ENCODE data around the gene HS3ST5. TPM values are rescaled to one million over a fixed set of nuclear protein-coding genes. Genes with fewer than 3 reads are reported as not detected.

HS3ST5 gene
- total RNA-seq, 1 experiment from 2014 or later, result not detected

DNA sequence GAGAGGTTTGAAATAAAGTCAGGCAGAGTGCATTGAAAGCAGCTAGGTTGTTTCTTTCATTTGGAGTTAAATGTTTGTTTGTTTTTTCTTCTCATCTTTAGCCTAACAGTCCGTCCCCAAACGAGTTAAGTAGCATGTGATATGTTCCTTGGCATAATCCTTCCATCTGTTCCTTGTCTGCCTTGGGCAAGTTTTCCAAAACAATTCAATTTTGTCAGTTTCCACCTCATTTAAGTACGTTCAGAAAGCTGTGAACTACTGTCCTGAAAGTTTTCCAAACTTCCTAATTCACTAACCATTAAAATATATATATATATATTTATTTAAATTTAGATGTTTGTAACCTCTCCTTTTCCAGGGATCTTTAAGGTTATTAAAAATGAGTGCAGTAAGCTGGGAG is 310.1 kb downstream of the HS3ST5 start:
- ChIA-PET RAD21 (ENCODE audit: low non-redundant PET in 1 of 2, low total read pairs in 2 of 2, uncharacterized antibody in 2 of 2, unreplicated experiment in 2 of 2) (no interaction called here), POLR2A (no interaction called here), CTCF (no interaction called here)
- Histone ChIP-seq H3K27ac (ENCODE audit: low read depth, low read length) (no peak overlapping the region), H3K27me3 (ENCODE audit: insufficient read depth, low read length) (no peaks in the 10 kb centered on the region), H3K9me3 (ENCODE audit: control insufficient read depth in 1 of 2, insufficient read depth in 1 of 2, low read depth in 1 of 2, low read length in 2 of 2) (no peaks in the 10 kb centered on the region), H3K4me3 (replicated peaks in 1 of 2; ENCODE audit: low read depth in 1 of 2, low read length in 2 of 2) (no peak overlapping the region), H3K79me2 (ENCODE audit: insufficient read depth, low read length) (no peaks in the 10 kb centered on the region), H3K9ac (ENCODE audit: low read length) (no peak overlapping the region), H3K4me1 (ENCODE audit: control insufficient read depth in 1 of 2, insufficient read depth in 2 of 2, low read length in 2 of 2) (no peaks in the 10 kb centered on the region), H3K4me2 (ENCODE audit: low read length) (no peak overlapping the region), H4K20me1 (ENCODE audit: insufficient read depth) (no peaks in the 10 kb centered on the region), H3K9me2 (ENCODE audit: insufficient read depth) (no peaks in the 10 kb centered on the region), H3K36me3 (ENCODE audit: control insufficient read depth in 1 of 2, insufficient read depth in 2 of 2, low read length in 2 of 2) (no peaks in the 10 kb centered on the region), H2AFZ (ENCODE audit: low read depth, low read length, poor library complexity, severe bottlenecking) (no peak overlapping the region)
- TF ChIP-seq POLR2AphosphoS5 (IDR thresholded peaks at IDR 0.05; ENCODE audit: low read depth, low read length) (no peak), CTCF (IDR thresholded peaks at IDR 0.05 in 2 of 3, conservative IDR thresholded peaks at IDR 0.05 in 1 of 3; ENCODE audit: borderline replicate concordance in 1 of 3, insufficient read depth in 1 of 3, low read depth in 2 of 3, low read length in 2 of 3) (no peak), RAD21 (IDR thresholded peaks at IDR 0.05; ENCODE audit: low read depth) (no peak), CBX3 (IDR thresholded peaks at IDR 0.05; ENCODE audit: low read depth) (no peak), ZFX (IDR thresholded peaks at IDR 0.05) (no peak), SP1 (IDR thresholded peaks at IDR 0.05; ENCODE audit: low read depth) (no peak)
- no peak for DNase-seq (ENCODE audit: low read depth, low spot score)
- no peak for ATAC-seq
- intact Hi-C loops (cut with micrococcal nuclease), result no loop called here
- BruUV-seq (replicated peaks), result no TSS peak

- no peak for ATAC-seq
- no peak for TF ChIP-seq CEBPB (IDR thresholded peaks at IDR 0.05; ENCODE audit: low read depth)
- TF ChIP-seq EZH2phosphoT487 (IDR thresholded peaks at IDR 0.05; ENCODE audit: borderline replicate concordance), result no peak
- TF ChIP-seq TCF7L2 (IDR thresholded peaks at IDR 0.05; ENCODE audit: borderline replicate concordance, extremely low read depth, insufficient read depth, insufficient read length), result no peak
- TF ChIP-seq, protein P1, sequence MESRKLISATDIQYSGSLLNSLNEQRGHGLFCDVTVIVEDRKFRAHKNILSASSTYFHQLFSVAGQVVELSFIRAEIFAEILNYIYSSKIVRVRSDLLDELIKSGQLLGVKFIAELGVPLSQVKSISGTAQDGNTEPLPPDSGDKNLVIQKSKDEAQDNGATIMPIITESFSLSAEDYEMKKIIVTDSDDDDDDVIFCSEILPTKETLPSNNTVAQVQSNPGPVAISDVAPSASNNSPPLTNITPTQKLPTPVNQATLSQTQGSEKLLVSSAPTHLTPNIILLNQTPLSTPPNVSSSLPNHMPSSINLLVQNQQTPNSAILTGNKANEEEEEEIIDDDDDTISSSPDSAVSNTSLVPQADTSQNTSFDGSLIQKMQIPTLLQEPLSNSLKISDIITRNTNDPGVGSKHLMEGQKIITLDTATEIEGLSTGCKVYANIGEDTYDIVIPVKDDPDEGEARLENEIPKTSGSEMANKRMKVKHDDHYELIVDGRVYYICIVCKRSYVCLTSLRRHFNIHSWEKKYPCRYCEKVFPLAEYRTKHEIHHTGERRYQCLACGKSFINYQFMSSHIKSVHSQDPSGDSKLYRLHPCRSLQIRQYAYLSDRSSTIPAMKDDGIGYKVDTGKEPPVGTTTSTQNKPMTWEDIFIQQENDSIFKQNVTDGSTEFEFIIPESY (IDR thresholded peaks at IDR 0.05; ENCODE audit: extremely low read depth, insufficient replicate concordance, low read length), result no peak
- TF ChIP-seq JUND (IDR thresholded peaks at IDR 0.05), result no peak
- TF ChIP-seq POLR2A (IDR thresholded peaks at IDR 0.05; ENCODE audit: borderline replicate concordance, extremely low read depth, insufficient read depth, insufficient read length), result no peak
- no peak for TF ChIP-seq YY1 (IDR thresholded peaks at IDR 0.05; ENCODE audit: extremely low read depth, insufficient replicate concordance, low read depth, low read length)
- TF ChIP-seq, protein P2, sequence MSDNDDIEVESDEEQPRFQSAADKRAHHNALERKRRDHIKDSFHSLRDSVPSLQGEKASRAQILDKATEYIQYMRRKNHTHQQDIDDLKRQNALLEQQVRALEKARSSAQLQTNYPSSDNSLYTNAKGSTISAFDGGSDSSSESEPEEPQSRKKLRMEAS (IDR thresholded peaks at IDR 0.05), result no peak
- no peak for TF ChIP-seq RAD21 (IDR thresholded peaks at IDR 0.05; ENCODE audit: low read depth)
- TF ChIP-seq SRF (IDR thresholded peaks at IDR 0.05; ENCODE audit: low read depth), result no peak
- no peak for TF ChIP-seq ZNF274 (IDR thresholded peaks at IDR 0.05; ENCODE audit: low read depth, low read length)
- no peak for TF ChIP-seq CBX3 (IDR thresholded peaks at IDR 0.05; ENCODE audit: low read depth)
- no peak for TF ChIP-seq ELF1 (IDR thresholded peaks at IDR 0.05; ENCODE audit: borderline replicate concordance, low read depth)
- TF ChIP-seq ZFX (IDR thresholded peaks at IDR 0.05), result no peak
- TF ChIP-seq POLR2AphosphoS5 (IDR thresholded peaks at IDR 0.05; ENCODE audit: low read depth, low read length), result no peak
- no peak for TF ChIP-seq EGR1 (IDR thresholded peaks at IDR 0.05; ENCODE audit: low read depth)
- TF ChIP-seq EZH2 (IDR thresholded peaks at IDR 0.05), result no peak
- no peak for TF ChIP-seq SIN3A (IDR thresholded peaks at IDR 0.05; ENCODE audit: low read depth)
Observed at GRCh38 chr6:114030767-114031166, 312.1 kb downstream of the HS3ST5 start.

More at GRCh38 chr6:114030767-114031166, 312.1 kb downstream of the HS3ST5 start:
- no peaks in the 10 kb centered on the region for H3K9me2 ChIP-seq (ENCODE audit: insufficient read depth)
- no peak overlapping the region for H3K4me3 ChIP-seq (replicated peaks in 1 of 2; ENCODE audit: low read depth in 1 of 2, low read length in 2 of 2)
- no peaks in the 10 kb centered on the region for H3K9me3 ChIP-seq (ENCODE audit: control insufficient read depth in 1 of 2, insufficient read depth in 1 of 2, low read depth in 1 of 2, low read length in 2 of 2)
- no TSS peak for BruUV-seq (replicated peaks)
- H2AFZ ChIP-seq (ENCODE audit: low read depth, low read length, poor library complexity, severe bottlenecking), result no peak overlapping the region
- no peaks in the 10 kb centered on the region for H3K79me2 ChIP-seq (ENCODE audit: insufficient read depth, low read length)
- no peak overlapping the region for H3K27ac ChIP-seq (ENCODE audit: low read depth, low read length)
- POLR2A ChIA-PET, result no interaction called here
- no peak overlapping the region for H3K4me2 ChIP-seq (ENCODE audit: low read length)
- CTCF ChIA-PET, result no interaction called here
- intact Hi-C loops (cut with micrococcal nuclease), result no loop called here
- no peaks in the 10 kb centered on the region for H3K27me3 ChIP-seq (ENCODE audit: insufficient read depth, low read length)
- H3K36me3 ChIP-seq (ENCODE audit: control insufficient read depth in 1 of 2, insufficient read depth in 2 of 2, low read length in 2 of 2), result no peaks in the 10 kb centered on the region
- H3K4me1 ChIP-seq (ENCODE audit: control insufficient read depth in 1 of 2, insufficient read depth in 2 of 2, low read length in 2 of 2), result no peaks in the 10 kb centered on the region
- RAD21 ChIA-PET (ENCODE audit: low non-redundant PET in 1 of 2, low total read pairs in 2 of 2, uncharacterized antibody in 2 of 2, unreplicated experiment in 2 of 2), result no interaction called here
- H4K20me1 ChIP-seq (ENCODE audit: insufficient read depth), result no peaks in the 10 kb centered on the region
- no peak for DNase-seq (ENCODE audit: low read depth, low spot score)
- no peak overlapping the region for H3K9ac ChIP-seq (ENCODE audit: low read length)

Data from HCT116 (cell line).